T-helper 2 cell treated with Interferon-gamma antibody and Interleukin-4, amounts not matched to agents 100 ng/mL and 5 ng/mL, for 36 hours (primary cell): ENCODE data around the gene SYNE1. TPM values are rescaled to one million over a fixed set of nuclear protein-coding genes. Genes with fewer than 3 reads are reported as not detected.
"Not testable (repeated sequence)": the region's sequence is repeated elsewhere in the genome, so short reads cannot be mapped to it uniquely, and the experiment has no call there.

Experiments used
- intact Hi-C: fragments of 100-400 bp; cut with micrococcal nuclease; formaldehyde crosslinking; loops from one replicate; pipeline ENCODE4 v1.15.1; 2023
- total RNA-seq: library from RNA; stranded (reverse); gene quantifications from 2 replicates; pipeline ENCODE4 v1.2.3, GENCODE V29; 2022

SYNE1 gene
- total RNA-seq, 1 donor from 2014 or later = 55.0 TPM

GRCh38 chr6:152330961-152331360 lies 306.2 kb downstream of the SYNE1 start:
- intact Hi-C loops = no loop called here

GRCh38 chr6:152329638-152330448 lies 307.3 kb downstream of the SYNE1 start:
- intact Hi-C loops = no loop called here

GRCh38 chr6:152328200-152328599 lies 309.0 kb downstream of the SYNE1 start:
- intact Hi-C loops = not testable (repeated sequence)

GRCh38 chr6:152323376-152323775 lies 313.8 kb downstream of the SYNE1 start:
- intact Hi-C loops = no loop called here

- intact Hi-C loops = no loop called here
Observed at GRCh38 chr6:152318278-152318677, 318.9 kb downstream of the SYNE1 start.

GRCh38 chr6:152316024-152316423 lies 321.1 kb downstream of the SYNE1 start:
- intact Hi-C loops = no loop called here

GRCh38 chr6:152314483-152314832 lies 322.7 kb downstream of the SYNE1 start:
- intact Hi-C loops = no loop called here

- intact Hi-C loops = no loop called here
Observed at GRCh38 chr6:152313542-152314482, 323.4 kb downstream of the SYNE1 start.

GRCh38 chr6:152312434-152312833 lies 324.7 kb downstream of the SYNE1 start:
- intact Hi-C loops = no loop called here

GRCh38 chr6:152310371-152310954 lies 326.7 kb downstream of the SYNE1 start:
- intact Hi-C loops = no loop called here

GRCh38 chr6:152309648-152310047 lies 327.5 kb downstream of the SYNE1 start:
- intact Hi-C loops = loop anchor here (1.0 kb wide), 1 partner anchor 8 kb away; no protein-coding TSS in a partner anchor

GRCh38 chr6:152309006-152309405 lies 328.2 kb downstream of the SYNE1 start:
- intact Hi-C loops = loop anchor here (1.0 kb wide), 1 partner anchor 8 kb away; no protein-coding TSS in a partner anchor

GRCh38 chr6:152308306-152308705 lies 328.9 kb downstream of the SYNE1 start:
- intact Hi-C loops = no loop called here

GRCh38 chr6:152305672-152306071 lies 331.5 kb downstream of the SYNE1 start:
- intact Hi-C loops = no loop called here

GRCh38 chr6:152301765-152302568 lies 335.2 kb downstream of the SYNE1 start:
- intact Hi-C loops = loop anchor here (1.0 to 5.0 kb wide), 10 partner anchors 7 to 1435 kb away; partner anchors contain the start of genes FBXO5, MTHFD1L, MTRF1L and RMND1

- intact Hi-C loops = loop anchor here (1.0 to 5.0 kb wide), 6 partner anchors 8 to 1434 kb away; partner anchors contain the start of genes MTHFD1L and MTRF1L
Observed at GRCh38 chr6:152301021-152301764, 336.0 kb downstream of the SYNE1 start.

GRCh38 chr6:152300517-152300916 lies 336.6 kb downstream of the SYNE1 start:
- intact Hi-C loops = loop anchor here (5.0 kb wide), 5 partner anchors 113 to 1433 kb away; partner anchors contain the start of genes MTHFD1L and MTRF1L

GRCh38 chr6:152298848-152299735 lies 338.1 kb downstream of the SYNE1 start:
- intact Hi-C loops = no loop called here
